NB4 (cell line): Measurements from ENCODE around the gene NXPH1.

ENCODE experiments used
- CTCF ChIP-seq: IDR thresholded peaks from one replicate; pipeline ENCODE4 v1.5.1; 2012; ENCODE audit warnings: low read depth, low read length
- MYC ChIP-seq: IDR thresholded peaks from 2 replicates; pipeline ENCODE4 v1.6.1; 2011; ENCODE audit warnings: low read depth, low read length

GRCh38 chr7:8567626-8568025 is 134.2 kb downstream of the NXPH1 start:
- TF ChIP-seq CTCF (no peak), MYC (no peak)
